ENCODE results near the gene AQP3.

The AQP3 gene

GRCh38 chr9:33439731-33440130, 7.7 kb downstream of the AQP3 start:
- TF ChIP-seq CTCF (IDR thresholded peaks at IDR 0.05; ENCODE audit: extremely low read depth, missing control alignments), result no peak

GRCh38 chr9:33438926-33439680, 8.3 kb downstream of the AQP3 start:
- TF ChIP-seq CTCF (IDR thresholded peaks at IDR 0.05; ENCODE audit: extremely low read depth, missing control alignments), result no peak
- no peak for DNase-seq (ENCODE audit: low spot score)

More at GRCh38 chr9:33439731-33440130, 7.7 kb downstream of the AQP3 start:
- no peak for DNase-seq (ENCODE audit: low spot score)

- no peak for DNase-seq (ENCODE audit: low spot score)
- no peak for TF ChIP-seq CTCF (IDR thresholded peaks at IDR 0.05; ENCODE audit: extremely low read depth, missing control alignments)
These were observed 9.5 kb downstream of the AQP3 start for GRCh38 chr9:33437898-33438297.

- no peak for DNase-seq (ENCODE audit: low spot score)
- TF ChIP-seq CTCF (IDR thresholded peaks at IDR 0.05; ENCODE audit: extremely low read depth, missing control alignments), result no peak
These were observed 10.2 kb downstream of the AQP3 start for GRCh38 chr9:33437205-33437604.

GRCh38 chr9:33436445-33436844, 10.9 kb downstream of the AQP3 start:
- no peak for TF ChIP-seq CTCF (IDR thresholded peaks at IDR 0.05; ENCODE audit: extremely low read depth, missing control alignments)
- DNase-seq (ENCODE audit: low spot score), result no peak

GRCh38 chr9:33435821-33436277, 11.5 kb downstream of the AQP3 start:
- no peak for TF ChIP-seq CTCF (IDR thresholded peaks at IDR 0.05; ENCODE audit: extremely low read depth, missing control alignments)
- DNase-seq (ENCODE audit: low spot score), result no peak

- DNase-seq (ENCODE audit: low spot score), result no peak
- no peak for TF ChIP-seq CTCF (IDR thresholded peaks at IDR 0.05; ENCODE audit: extremely low read depth, missing control alignments)
These were observed 12.9 kb downstream of the AQP3 start for GRCh38 chr9:33434317-33435105.
